Epithelial cell of proximal tubule (primary cell): ENCODE results near the gene KCNC4. TPM values are rescaled to one million over a fixed set of nuclear protein-coding genes. Genes with fewer than 3 reads are reported as not detected.

Experiments
- DNase-seq: peaks from one replicate; pipeline ENCODE4 v3.0.0-alpha.2; 2011; ENCODE audit warnings: low read depth
- H3K4me3 ChIP-seq: 2 replicates; pipeline ENCODE4 v1.5.1; 2011; ENCODE audit warnings: low read depth, mild to moderate bottlenecking, low read length
- total RNA-seq: library from RNA; depleted of rRNA; stranded (reverse); fragments of >200 nt; gene quantifications from 2 replicates; pipeline ENCODE4 v1.2.3, GENCODE V29; 2015
- TF ChIP-seq, protein P1 (sequence below): conservative IDR thresholded peaks from 2 replicates; pipeline ENCODE4 v1.5.1; 2012; ENCODE audit warnings: low read depth, mild to moderate bottlenecking, low read length

Gene KCNC4
- total RNA-seq, 1 donor from 2014 or later = 4.2 TPM

DNA sequence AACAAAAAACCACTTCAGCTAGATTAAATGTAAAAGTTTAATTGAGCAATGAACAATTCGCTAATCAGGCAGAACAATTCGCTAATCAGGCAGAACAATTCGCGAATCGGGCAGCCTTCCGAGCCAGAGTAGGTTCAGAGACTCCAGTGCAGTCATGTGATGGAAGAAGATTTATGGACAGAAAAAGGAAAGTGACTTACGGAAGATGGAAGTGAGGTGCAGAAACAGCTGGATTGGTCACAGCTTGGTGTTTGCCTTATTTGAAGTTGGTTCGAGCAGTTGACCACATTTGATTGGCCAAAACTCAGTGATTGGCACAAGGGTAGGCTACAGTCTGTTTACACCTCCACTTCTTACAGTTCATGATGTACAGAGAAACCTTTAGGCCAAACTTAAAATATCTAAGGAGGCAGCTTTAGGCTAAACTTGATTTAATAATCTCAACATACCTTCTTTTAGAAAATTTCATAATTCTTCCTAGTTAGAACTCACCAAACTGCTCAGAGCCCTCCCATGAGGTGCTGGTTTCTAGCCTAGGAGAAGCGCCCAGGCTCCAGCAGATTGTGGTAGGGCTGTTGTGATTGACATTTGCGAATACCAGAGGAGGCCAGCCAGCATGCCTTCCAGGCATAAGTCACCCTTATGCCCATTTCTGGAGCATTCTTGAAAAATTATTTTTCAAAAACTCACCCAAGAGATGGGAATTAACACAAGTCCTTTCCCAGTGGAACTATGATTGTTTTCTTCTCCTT, 22.8 kb upstream of the KCNC4 start:
- TF ChIP-seq, protein P1, sequence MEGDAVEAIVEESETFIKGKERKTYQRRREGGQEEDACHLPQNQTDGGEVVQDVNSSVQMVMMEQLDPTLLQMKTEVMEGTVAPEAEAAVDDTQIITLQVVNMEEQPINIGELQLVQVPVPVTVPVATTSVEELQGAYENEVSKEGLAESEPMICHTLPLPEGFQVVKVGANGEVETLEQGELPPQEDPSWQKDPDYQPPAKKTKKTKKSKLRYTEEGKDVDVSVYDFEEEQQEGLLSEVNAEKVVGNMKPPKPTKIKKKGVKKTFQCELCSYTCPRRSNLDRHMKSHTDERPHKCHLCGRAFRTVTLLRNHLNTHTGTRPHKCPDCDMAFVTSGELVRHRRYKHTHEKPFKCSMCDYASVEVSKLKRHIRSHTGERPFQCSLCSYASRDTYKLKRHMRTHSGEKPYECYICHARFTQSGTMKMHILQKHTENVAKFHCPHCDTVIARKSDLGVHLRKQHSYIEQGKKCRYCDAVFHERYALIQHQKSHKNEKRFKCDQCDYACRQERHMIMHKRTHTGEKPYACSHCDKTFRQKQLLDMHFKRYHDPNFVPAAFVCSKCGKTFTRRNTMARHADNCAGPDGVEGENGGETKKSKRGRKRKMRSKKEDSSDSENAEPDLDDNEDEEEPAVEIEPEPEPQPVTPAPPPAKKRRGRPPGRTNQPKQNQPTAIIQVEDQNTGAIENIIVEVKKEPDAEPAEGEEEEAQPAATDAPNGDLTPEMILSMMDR = no peak
- no peak overlapping the region for H3K4me3 ChIP-seq
- no peak for DNase-seq

DNA sequence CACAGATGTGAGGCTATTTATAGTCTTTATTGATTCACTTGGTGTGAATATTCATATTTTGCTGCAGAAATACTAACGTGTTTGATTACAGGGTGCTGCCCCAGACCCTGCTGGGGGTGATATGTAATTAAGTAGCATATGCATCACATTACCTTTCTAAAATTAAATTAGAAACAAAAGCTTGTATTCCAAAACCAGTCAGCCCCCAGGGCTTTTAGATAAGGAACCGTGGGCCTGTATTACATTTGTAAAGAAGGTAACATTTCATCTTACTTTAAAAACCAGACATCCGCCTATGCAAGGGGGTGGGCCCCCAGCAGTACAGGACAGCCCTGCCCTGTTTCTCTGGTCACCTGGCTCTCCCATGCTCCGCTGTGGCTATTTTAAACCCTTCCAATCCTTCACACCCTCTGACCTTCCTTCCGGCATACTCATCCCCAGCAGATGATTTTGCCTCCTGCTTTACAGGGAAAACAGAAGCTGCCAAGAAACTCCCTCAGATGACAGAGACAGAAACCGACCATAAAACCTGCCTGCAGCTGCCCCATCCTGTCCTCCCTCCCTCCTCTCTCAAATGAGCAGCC, 22.0 kb upstream of the KCNC4 start:
- no peak for DNase-seq
- TF ChIP-seq, protein P1 = no peak

DNA sequence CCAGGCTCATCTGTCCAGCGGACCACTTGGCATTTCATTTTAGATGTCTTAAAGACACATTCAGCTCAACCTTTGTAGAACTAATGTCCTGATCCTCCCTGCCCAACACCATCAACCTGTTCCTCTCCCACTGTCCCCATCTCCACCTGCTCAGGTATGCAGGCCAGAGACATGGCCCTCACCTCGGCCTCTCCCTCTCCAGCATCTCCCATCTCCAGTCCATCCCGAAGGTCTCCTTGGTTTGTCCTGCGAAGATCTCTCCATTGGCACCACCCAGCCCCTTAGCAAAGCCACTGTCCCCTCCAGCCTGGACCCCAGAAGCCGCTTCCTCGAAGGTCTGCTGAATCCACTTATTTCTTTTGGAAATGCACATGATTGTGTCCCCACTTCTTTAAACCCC, 20.9 kb upstream of the KCNC4 start:
- H3K4me3 ChIP-seq = no peak overlapping the region
- TF ChIP-seq, protein P1 = no peak
- DNase-seq = no peak

More for the DNA sequence above, 22.0 kb upstream of the KCNC4 start:
- H3K4me3 ChIP-seq = no peak overlapping the region

DNA sequence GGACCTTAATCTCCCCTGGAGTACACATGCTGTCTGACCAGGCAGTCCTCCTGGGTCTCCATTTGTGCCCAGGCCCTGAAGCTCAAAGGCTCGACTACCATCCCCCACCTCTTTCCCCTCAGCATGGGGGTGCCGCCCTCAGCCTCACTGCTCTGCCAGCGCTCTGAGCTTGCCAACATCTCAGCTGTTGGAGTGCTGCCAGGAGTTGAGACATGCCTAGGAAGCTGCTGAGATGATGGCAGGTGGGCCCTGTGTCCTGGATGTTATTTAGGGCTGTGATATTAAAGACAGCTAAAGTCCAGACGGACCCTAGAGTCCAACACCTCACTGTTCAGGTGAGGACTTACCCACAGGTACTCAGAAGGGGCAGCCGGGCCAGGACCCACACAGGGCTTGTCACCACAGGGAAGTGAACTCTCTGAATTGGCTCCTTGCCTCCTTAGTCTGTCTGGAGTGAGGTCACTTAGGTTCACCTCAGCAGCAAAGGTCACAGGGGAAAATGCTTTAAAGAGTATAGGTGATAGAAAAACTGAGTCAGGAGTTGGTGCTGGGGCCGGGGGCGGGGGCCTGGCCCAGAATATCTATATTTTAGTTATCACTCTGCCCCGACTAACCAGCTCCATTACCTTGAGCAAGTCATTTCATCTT, 19.7 kb upstream of the KCNC4 start:
- no peak overlapping the region for H3K4me3 ChIP-seq
- TF ChIP-seq, protein P1 = no peak
- no peak for DNase-seq

DNA sequence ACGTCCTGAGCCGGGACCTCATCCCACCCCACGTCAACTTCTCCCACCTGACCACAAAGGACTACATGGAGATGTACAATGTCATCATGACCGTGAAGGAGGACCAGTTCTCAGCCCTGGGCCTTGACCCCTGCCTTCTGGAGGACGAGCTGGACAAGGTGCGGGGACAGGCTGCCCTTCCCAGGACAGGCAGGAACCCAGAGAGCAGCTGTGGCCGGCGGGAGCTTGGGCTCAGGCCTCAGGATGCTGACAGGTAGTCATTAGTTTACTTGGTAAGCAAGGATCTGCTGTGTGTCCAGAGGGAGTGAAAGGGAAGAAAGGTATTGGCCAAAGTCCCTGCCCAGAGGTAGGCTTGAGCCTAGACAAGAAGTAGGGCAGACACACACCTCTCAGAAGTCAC, 17.6 kb upstream of the KCNC4 start:
- DNase-seq = no peak
- no peak overlapping the region for H3K4me3 ChIP-seq
- TF ChIP-seq, protein P1 = no peak

DNA sequence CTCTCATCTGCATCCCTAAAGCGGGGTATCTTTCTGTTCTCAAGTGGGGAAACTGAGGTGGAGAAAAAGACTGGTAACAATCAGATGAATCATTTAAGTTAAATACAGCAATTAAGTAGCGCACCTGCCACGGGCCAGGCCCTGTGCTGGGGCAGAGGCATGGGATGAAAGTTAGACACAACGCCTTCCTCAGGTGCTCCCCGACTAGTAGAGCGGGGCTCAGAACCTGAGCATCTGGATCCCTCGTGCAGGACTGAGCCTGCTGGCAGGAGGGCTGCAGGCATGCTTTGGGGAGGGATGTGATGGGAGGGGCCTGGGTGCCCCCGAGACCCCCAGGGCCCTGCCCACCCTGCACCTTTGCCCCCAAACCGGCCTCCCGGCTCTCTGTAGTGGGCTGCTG, 14.9 kb upstream of the KCNC4 start:
- TF ChIP-seq, protein P1 = no peak
- H3K4me3 ChIP-seq = no peak overlapping the region
- no peak for DNase-seq
